GM21447 (cell line): ENCODE data around the gene WDCP.
"Not testable (repeated sequence)": the region's sequence is repeated elsewhere in the genome, so short reads cannot be mapped to it uniquely, and the experiment has no call there.

Experiments used
- ATAC-seq: cut with Tn5 transposase; IDR thresholded peaks from one replicate; pipeline ENCODE4 v1.9.1; 2021; ENCODE audit not compliant: unreplicated experiment

The WDCP gene, protein sequence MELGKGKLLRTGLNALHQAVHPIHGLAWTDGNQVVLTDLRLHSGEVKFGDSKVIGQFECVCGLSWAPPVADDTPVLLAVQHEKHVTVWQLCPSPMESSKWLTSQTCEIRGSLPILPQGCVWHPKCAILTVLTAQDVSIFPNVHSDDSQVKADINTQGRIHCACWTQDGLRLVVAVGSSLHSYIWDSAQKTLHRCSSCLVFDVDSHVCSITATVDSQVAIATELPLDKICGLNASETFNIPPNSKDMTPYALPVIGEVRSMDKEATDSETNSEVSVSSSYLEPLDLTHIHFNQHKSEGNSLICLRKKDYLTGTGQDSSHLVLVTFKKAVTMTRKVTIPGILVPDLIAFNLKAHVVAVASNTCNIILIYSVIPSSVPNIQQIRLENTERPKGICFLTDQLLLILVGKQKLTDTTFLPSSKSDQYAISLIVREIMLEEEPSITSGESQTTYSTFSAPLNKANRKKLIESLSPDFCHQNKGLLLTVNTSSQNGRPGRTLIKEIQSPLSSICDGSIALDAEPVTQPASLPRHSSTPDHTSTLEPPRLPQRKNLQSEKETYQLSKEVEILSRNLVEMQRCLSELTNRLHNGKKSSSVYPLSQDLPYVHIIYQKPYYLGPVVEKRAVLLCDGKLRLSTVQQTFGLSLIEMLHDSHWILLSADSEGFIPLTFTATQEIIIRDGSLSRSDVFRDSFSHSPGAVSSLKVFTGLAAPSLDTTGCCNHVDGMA

DNA sequence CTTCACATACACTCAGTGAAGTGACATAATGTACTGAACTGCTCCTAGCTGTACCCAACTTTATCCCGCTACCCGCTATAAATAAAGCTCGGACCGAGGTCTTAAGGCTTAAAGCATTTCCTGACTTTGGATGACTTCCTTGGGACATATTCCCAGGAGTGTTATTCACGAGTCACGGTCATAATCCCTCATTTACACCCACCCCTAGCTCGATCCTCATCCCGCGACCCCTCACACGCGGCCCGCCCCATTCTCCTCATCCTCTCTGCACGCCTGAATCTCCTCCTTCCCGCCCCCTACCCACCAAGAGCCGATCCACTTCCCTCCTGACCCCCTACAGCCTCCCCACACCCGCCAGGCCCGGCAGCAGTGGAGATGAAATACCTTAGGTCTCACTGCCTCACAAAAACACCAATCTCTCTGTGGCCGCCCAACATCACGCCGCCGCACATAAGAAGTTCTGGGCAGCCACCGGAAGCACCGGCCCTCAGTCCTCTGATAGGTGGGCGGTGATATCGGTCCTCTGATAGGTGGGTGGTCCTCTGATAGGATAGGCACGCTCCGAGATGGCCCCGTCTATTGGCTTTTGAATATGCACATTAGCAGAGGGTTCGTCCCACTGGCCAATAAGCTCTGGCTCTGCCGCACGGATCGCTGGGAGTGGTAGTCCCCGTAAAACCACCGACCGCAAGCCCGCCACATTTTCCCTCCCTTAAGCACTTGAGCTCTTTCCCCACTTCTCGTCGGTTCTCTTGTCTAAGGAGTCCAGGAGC, at the start of gene WDCP:
WDCP (minus strand) TSS at position 462 of the 773 bp plus-strand sequence. CDS start 7,897 bp downstream, outside the sequence.
- ATAC-seq, result peak; percentile 99

GRCh38 chr2:24095171-24095677, 48.0 kb upstream of the WDCP start:
- ATAC-seq, result not testable (repeated sequence)

DNA sequence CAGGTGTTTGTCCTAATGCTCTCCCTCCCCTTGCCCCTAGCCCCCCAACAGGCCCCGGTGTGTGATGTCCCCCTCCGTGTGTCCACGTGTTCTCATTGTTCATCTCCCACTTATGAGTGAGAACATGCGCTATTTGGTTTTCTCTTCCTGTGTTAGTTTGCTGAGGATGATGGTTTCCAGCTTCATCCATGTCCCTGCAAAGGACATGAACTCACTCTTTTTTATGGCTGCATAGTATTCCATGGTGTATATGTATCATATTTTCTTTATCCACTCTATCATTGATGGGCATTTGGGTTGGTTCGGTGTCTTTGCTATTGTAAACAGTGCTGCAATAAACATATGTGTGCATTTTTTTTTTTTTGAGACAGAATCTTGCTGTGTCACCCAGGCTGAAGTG, 46.1 kb upstream of the WDCP start:
- not testable (repeated sequence) for ATAC-seq

DNA sequence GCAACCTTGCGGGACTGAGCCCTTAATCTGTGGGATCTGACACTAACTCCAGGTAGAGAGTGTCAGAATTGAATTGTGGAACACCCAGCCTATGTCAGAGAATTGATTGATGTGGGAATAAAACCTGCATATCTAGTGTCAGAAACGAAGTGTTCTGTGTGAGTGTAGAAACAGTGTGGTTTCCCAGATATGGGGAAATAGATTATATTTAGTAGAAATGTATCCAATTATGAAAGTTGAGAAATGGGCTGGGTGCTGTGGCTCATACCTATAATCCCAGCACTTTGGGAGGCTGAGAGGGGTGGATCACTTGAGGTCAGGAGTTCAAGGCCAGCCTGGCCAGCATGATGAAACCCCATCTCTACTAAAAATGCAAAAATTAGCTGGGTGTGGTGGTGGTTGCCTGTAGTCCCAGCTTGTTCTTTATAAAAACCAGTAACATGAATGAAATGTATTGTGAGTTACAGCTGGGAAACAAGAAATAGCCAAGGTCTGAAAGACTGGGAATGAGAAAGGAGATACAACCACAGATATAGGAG, 41.7 kb upstream of the WDCP start:
- ATAC-seq, result no peak

- ATAC-seq, result no peak
Observed at GRCh38 chr2:24087032-24087431, 39.8 kb upstream of the WDCP start.

DNA sequence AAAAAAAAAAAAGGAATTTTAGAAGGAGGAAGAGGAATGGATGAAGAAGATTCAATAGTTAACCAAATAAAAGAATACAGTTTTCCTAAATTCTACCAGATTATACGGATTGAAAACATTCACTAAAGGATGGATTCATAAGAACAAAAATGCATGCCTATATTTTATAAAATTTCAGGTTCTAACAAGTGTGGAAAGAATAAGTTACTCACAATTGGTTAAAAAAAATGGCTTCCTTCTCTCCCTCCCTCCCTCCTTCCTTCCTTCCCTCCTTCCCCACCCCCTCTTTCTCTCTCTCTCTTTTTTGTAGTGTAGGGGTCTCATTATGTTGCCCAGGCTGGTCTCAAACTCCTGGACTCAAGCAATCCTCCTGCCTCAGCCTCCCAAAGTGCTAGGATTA, 39.0 kb upstream of the WDCP start:
- no peak for ATAC-seq

DNA sequence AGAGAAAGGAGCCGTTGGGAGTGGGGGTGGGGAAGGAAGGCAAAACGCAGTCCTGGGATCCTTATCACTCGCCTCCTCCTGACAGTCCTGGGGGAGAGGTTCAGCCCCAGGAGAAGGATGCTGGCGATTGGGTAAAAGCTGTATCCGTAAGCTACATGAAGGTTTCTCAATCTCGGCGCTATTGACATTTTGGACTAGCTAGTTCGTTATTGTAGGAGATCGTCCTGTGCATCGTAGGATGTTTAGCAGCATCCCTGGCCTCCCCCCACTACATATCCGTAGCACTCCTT, 38.0 kb upstream of the WDCP start:
- ATAC-seq, result no peak

DNA sequence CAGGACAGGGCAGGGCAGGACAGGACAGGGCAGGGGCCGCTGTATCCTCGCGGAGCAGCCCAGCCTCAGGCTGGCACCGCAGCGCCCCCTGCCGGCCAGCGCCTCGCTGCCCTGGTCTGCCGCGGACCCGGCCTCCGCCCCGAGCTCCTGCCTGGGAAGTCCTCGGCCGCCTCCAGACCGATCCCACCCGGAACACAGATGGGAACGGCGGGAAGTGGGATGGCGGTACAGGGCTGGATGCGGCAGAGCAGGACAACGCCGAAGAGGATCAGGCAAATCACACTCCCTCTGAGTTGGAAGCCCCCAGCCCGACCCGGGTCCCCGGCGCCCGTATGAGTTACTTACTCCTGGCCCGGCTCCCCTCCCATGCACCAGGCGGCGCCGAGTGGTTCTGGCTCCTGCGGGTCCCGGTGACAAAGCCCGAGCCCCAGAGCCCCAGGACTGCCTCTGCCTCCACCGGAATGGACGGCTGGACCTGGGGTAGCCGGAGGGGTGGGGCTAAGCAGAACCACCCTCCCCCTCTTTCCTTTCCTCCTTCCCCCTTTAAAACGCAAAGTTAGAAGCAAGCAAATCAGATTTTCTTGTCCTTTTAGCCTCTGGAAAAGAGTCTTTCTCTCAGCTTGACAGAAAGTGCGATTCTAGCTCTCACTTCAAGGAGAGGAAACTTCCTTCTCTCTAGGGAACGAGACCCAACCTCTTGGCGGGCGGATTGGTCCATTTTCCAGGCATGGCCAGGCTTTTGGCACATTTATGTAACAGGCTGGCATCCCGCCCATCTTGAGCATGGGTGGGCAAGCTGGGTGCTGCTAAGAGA, 37.4 kb upstream of the WDCP start, which contains the start of gene TP53I3:
TP53I3 (minus strand) TSS at position 449 of the 814 bp plus-strand sequence. CDS start 508 bp downstream, outside the sequence.
- peak; percentile 71 for ATAC-seq

- peak; percentile 85 for ATAC-seq
Observed at GRCh38 chr2:24083567-24084385, 36.6 kb upstream of the WDCP start.

GRCh38 chr2:24082787-24083566, 35.8 kb upstream of the WDCP start:
- ATAC-seq, result no peak

- no peak for ATAC-seq
Observed at GRCh38 chr2:24080701-24081100, 33.5 kb upstream of the WDCP start.

GRCh38 chr2:24077879-24078278, 30.7 kb upstream of the WDCP start:
- no peak for ATAC-seq

GRCh38 chr2:24077535-24077877, 30.3 kb upstream of the WDCP start:
- ATAC-seq, result no peak

- peak; percentile 11 for ATAC-seq
Observed at GRCh38 chr2:24076849-24077534, 29.8 kb upstream of the WDCP start.

DNA sequence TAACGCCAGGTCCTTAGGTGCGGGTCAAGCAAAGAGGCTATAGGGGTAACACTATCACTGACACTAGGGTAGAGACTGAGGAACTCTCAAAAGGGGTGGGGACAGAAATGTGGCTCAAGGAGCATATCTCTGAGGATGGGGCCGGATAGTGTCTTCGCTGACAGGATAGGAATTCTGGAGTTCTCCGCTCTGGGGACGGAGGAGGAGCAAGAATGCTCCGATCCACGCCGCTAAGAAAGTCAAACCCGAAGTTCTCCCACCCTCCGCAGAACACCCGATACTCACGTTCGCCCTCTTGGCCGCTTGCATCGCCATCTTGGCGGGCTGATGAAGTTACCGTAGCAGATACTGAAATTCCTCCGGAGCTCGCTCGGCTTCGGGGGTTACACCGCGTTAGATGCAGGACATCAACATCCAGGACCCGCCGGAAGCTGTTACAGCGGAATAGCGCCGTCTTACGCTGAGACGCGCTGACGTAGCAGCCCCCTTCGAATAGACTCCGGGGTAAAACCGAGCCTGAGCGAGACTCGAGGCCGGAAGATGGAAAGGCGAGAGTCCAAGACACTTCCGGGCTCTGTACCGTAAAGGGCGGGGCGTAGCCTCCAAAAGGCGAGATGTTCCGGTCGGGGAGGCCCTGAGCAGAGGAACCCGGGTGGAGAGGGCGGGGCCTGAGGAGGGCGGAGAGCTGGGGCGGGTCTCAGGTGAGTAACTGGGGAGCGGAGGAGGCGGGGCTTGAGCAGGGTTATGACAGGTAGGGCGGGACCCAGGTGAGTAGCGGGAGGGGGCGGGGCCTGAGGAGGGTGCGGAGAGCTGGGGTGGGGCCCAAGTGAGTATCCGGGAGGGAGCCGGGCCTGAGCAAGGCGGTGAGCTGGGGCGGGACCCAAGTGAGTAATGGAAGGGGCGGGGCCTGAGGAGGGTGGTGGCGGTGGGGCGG, 29.0 kb upstream of the WDCP start, which contains the start of gene SF3B6:
SF3B6 (minus strand) TSS at position 412 of the 934 bp plus-strand sequence; CDS start at position 315, 97 bp downstream.
- ATAC-seq, result peak; percentile 93

- ATAC-seq, result no peak
Observed at GRCh38 chr2:24075259-24075658, 28.1 kb upstream of the WDCP start.

DNA sequence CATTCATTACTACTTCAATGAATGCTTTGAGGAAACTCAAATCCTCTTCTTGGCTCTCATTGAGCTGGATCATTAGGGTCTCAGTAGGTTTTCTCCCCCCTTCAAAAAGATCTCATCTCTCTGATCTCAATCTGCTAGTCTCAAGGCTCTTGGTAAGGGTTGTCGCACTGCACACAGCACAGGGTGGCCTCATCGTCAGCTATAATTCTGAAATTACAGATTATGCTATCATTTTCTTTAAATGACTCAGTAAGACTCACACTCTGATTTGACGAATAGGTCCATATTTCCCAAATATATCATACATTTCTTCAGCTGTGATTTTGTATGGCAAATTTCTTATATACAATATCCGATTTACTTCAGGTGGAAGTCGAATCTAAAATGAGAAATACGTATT, 26.6 kb upstream of the WDCP start:
- ATAC-seq, result no peak
